Activated CD4-positive, alpha-beta T cell treated with anti-CD3 and anti-CD28 coated beads for 24 hours (primary cell): Measurements from ENCODE around the gene STYXL1.

Experiments used
- DNase-seq, 2 donors: peaks; one replicate each; pipeline ENCODE4 v3.0.0-alpha.2; 2020; ENCODE audit warnings: low read depth in 2 of 2

Gene STYXL1

DNA sequence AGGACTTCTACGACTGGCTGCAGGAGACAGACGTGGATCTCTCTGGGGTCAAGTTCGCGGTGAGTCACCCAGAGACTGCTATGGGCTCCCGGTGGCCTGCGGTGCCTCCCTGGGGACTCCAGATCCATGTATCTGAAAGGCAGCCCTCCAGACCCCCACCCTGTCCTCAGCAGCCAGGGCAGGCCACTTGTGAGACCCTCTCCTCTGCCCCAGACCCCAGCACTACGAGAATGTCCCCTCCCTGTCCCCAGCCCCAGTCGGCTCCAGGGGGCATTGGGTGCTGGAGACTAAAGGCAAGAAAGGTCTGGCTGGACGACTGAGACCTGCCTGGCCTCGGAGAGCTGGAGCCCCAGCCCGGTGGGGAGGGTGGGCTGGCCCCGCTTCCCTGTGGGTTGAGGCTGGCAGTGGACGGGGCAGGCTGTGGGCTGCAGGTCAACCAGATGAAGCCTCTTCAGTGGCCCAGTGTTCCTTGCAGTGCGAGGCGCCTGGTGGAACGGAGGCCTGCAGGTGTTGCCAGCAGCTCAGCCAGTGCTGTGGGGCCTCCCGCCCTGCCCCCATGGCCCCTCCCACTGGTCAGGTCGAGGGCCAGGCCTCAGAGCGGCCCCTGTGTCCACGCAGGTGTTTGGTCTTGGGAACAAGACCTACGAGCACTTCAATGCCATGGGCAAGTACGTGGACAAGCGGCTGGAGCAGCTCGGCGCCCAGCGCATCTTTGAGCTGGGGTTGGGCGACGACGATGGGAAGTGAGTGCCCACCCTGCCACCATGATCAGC lies 67.2 kb downstream of the STYXL1 start:
- no peak for DNase-seq

DNA sequence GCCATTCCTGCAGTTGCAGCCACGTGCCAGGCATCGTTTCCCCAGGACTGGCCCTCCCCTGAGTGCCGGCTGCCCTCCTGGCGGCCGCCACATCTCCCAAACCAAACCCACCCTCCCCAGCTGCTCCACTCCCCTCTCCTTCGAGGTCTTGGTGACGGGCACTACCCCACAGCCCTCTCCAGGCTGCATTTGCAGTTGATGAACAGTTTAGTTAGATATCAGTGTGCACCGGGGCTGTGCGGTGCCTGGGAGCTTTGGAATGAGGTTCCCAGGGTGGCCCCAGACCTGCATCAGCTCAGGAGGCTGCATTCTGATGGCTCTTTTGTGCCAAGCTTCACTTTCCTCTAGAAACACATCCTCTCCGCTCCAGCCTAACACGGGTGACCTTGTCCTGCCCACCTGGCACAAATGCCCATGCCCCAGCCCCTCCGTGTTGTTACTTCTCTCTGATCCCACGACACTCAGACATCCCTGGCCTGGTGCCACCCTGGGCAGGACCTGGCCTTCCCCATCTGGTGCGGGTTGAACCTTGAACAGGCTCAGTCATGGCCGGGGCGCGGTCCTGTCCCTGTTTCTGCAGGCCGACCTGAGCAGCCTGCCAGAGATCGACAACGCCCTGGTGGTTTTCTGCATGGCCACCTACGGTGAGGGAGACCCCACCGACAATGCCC lies 67.9 kb downstream of the STYXL1 start:
- DNase-seq, result no peak

DNA sequence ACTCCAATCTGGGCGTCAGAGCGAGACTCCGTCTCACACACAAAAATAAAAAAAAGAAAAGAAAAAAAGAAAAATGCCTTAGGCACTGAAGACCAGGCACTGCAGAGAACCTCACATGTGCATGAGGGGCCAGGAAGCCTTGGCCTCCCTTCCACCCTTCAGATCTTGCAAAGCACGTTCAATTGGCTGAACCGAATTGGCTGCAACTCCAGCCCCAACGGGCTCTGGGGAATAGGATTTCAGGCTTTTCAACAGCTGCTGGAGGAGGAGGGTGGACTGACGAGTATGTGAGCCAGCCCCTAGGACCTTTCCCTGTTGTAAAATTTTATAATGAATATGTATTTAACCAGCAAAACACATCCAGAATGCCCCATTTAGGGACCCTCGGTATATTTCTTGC lies 70.1 kb downstream of the STYXL1 start:
- no peak for DNase-seq

DNA sequence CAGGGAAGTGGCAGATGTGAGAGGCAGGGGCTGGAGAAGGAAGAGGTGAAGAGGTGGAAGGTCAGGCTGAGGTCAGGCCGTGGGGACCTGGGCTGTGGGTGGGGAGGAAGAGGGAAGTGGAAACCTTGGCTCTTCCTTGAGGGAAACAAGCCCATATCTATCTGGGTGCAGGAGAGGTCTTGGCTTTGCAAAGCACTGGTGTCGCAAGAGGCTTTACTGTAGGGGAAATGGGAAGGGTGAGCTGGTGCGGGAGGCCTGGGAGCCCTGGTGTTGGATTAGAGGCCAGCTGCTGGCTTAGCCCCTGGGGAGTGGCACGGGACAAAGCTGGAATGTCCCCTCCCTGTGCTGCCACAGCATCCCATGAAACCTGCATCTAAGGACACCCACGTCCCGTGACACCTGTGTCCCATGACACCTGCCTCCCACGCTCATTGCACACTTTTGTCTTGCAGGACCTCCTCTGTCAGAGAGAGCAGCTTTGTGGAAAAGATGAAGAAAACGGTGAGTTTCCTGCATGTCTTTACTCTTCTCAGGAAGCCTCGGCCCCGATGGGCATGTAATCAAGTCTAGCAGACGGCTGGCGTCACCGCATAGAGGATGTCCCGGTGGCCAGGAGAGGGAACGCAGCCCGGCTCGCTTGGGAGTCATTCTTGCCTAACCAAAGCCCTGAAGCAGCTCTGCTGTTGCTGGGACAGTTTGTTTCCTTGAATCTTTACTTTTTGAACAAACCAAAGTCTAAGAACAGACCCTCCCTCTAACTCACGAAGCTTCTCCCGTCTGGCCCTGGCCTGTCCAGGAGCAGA lies 75.6 kb downstream of the STYXL1 start:
- DNase-seq, result no peak

DNA sequence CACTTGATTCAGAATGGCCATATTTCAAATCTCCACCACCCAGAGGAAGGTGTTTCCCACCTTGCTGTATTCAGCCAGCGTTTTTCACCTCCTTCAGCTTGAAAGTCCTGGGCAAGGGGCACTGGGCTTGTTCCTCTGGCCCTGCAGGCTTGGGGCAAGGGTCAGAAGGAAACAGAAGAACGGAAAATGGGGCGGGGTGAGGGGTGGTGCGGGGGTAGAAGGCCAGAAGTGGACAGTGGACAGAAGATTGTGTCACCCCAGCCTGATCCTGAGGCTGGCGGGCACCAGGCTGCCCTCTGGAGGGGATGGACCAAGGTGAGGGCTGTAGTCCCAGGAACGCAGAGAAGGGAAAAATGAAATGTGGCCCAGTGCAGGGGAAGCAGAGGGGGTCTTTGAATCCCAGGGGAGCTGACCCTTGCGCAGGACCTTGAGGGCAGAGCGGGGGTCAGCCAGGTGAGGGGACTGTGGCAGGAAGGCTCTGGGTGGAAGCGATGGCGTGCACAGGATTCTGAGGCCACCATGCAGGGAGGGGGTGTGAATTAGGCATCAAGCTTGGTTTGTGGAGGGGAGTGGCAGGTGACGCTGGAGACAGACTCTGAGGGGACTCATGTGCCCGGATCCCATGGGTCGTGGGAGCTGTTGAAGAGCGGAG lies 76.4 kb downstream of the STYXL1 start:
- no peak for DNase-seq

DNA sequence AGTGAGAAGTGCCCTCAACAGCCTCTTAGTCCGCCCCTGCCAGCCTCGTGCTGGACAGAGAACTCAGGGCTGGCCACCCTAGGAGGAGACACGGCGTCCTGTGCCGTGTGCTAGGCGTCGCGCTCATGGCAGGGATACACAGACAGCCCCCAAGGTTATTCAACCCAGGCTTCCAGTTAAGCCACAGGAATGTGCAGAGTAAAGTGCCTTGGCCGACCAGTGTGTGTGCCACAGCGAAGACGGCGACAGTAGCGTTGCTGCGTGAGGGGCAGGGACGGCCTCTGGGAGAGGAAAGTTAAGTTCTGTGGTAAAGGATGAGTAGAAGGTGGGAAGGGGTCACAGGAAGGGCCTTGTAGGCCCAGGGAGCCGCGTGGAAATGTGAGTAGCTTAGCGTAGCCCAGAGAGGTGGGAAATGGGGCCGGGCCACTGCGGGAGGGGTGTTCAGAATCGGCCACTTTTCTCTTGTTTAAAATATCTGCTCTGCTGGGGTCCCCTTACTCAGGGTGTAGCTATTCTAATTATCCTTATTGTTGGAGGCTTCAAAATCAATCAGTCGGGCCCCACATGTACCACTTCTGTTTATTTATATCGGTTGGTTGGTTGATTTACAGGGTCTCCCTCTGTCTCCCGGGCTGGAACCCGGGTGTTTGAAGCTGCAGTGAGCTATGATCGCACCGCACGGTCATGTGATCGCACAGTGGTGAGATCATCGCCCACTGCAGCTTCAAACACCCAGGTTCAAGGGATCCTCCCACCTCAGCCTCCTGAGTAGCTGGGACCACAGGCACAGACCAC lies 77.9 kb downstream of the STYXL1 start:
- DNase-seq, result no peak

DNA sequence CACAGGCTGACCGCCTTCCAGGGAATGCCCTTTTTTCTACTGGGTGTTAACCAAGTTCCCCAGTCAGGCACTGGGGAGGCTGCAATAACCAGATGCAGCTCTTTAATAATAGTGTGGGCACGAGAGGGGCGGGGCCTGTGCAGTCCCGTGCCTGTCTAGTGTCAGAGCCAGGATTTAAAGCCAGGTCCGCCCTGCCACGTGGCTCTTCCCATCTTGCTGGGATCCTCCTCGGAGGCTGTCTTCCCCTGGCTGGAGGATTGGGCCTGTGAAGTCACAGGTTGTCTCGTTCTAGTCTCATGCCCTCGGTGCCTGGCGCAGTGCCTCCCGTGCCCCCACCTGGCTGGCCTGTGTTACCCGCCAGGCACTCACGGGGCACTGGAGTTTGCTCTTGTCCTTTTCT lies 78.6 kb downstream of the STYXL1 start:
- DNase-seq, result no peak

DNA sequence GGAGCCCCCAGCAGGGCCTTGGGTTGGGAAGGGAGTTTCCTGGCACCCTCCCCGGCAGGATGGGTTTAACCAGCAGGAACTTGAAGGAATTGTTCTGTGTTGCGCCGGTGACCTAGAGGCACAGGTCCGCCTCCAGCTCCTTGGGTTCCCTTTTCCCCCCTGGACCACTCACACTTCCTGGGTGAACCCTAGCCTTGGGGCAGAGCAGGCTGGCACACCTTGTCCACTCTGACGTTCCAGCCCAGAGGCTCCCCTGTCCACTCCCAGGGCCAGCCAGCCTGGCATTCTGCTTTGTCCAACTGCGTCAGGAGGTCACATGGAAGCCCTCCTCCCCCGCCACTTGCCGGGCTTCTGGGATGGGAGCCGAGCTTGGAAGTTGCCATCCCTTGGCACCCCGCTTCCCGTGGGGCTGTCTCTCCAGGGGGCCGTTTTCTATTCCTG lies 79.2 kb downstream of the STYXL1 start:
- DNase-seq, result no peak

DNA sequence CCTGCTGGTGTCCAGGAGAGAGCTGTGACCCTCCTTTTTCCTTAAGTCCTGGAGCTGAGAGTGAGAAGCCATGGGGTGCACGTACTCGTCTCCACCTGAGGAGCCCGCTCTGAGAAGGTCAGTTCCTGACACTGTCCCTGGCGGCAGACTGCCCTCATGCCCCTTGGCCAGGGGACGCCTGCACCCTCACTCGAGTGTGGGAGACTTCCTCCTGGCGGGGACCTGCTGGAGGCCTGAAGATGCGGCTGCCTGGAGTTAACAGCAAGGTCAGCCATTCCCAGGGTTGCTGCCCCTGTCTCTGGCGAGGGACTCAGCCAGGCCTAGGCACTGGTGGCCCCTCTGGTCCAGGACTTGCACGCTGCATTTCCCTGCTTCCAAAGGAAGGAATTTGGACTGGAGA lies 79.8 kb downstream of the STYXL1 start:
- no peak for DNase-seq

DNA sequence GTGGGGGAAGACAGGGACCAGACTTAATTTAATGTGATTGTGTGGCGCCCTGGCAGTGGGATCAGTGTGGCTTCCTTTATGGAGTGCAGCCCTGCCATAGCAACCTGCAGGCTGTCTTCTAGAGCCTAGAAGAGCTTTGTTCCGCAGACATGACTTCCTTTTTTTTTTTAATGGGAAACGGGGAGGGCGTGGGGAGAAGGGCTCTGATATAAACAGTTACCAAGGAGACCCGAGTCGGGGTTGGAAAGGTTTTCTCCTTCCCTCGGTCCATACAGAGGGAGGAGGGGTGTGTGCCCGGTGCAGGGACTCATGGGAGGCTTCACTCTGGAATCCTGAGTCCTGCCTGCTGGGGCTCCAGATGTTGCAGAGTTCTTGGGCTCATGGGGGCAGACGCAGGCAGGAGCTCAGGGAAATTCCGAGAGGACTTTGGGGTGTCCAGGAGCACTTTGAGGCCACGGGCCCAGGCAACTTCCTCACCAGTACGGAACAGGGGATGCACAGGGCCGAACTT lies 80.3 kb downstream of the STYXL1 start:
- no peak for DNase-seq

DNA sequence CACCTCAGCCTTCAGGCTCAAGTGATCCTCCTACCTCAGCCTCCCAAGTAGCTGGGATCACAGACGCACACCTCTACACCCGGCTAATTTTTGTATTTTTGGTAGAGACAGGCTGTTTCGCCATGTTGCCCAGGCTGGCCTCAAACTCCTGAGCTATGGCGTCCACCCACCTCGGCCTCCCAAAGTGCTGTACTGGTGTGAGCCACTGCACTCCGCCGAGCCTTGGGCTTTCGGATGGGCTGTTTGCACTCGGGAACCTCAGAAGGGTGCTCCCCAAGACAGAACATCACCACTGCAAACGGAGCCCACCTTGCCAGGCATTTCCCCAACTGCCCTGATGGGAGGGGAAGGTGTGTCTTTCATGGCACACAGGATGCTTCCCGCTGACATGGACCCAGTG lies 80.7 kb downstream of the STYXL1 start:
- no peak for DNase-seq

DNA sequence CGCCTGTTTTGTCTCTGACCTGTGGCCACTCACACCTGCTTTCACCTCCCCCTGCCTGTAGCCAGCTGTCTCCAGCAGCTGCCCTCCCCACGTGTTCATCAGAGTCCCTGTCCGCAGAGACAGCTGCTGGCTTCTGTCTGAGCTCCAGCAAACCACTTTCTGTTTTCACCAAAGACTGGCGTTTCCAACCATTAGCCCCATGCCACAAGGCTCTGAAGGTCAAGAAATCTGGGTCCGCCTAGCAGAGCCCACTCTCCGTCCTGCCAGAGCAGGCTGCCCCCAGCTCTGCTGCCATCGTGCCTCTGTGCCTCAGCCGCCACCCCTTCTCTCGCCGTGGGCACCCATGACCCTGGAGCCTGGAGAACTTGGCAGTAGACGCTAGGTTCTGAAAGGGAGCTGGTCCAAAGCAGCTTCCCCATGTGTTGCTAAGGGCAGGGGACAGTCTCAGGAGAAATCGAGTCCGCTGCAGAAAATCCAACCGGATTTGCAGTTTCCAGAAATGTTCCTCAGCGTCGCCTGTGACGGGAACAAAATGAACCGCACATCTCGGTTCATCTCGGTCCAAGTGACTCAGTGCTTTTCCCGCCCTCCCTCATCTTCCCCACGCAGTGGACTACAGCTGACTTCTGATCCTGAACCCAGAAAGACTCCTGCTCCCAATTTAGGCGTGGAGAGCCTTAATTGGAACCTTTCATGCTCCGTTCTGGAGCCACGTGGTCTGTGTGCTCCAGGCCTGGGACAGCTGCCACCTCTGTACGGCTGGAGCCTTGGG lies 81.4 kb downstream of the STYXL1 start:
- no peak for DNase-seq

DNA sequence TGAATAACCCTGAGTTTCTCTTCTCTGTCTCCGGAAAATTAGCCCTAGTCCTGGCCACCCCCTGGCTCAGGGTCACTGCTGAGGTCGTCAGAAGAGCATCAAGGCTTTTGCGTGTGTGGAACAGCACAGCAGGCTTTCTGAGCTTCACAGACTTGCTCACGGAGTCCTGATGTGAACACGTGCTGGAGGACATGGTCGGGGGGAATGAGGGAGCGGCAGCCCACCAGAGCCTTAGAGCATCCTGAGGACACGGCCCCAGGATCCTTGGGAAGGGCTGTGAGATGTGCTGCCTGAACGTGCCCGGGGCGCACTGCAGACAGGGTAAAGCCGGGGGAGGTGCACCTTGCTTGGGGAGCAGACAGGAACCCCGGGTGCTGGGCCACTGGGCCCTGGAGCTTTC lies 82.2 kb downstream of the STYXL1 start:
- DNase-seq, result no peak

DNA sequence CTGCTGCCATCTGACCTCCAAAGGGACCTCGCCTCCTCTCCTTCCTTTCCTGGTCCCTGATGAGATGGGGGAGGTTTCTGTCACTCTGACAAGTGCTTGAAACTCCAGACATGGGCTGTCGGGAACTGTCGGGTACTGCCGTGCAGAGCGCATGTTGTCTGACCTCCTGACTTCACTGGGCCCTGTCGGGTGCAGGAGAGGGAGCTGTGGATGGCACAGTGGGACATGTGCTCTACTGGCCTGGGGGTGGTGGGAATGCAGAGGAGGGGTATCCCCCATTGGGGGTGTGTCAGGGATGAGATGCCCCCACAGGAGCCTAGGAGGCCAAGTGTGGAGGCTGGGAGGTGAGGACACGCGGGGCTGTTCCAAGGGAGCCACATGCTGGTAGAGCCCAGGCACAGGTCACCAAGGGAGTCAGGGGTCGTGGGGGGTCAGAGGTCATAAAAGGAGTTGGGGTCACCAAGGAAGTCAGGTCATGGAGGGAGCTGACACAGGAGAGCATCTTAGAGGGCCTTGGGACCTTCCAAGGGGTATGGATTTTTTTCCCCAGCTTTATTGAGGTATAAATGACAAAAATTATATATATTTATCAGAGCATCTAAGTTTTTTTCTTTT lies 84.3 kb downstream of the STYXL1 start:
- no peak for DNase-seq

DNA sequence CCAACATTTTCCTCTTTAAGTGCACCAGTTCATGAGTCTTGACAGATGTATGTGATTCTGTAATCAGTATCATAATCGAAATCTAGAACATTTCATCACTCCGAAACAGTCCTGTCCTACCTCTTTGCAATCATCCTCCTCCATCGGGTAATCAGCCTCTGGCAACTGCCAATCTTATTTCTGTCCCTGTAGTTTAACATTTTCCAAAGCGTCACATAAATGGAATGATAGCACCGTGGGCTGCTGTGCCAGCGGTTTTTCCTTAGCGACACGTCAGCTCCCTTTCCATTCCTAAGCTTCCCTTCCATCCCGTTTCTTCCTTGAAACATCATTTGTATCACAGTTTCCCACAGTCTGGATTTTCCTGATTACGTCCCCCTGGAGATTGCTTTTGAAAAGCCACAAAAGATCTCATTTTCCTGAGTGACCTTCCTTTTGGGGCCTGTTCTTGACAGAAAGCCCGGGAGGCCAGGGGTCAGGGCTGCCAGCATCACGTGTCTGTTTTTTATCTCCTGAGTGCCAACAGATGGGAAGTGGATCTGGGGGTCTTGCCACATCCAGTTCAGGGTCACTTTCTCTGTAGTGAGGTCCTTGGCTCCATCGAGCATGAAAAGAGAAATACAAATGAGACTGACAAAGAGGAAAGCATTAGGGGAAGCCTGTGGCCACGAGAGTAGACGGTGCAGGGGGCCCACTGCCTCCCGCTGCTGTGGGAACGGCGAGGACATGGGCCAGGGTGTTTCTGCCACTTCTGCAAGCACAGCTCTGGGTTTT lies 85.0 kb downstream of the STYXL1 start:
- DNase-seq, result no peak

DNA sequence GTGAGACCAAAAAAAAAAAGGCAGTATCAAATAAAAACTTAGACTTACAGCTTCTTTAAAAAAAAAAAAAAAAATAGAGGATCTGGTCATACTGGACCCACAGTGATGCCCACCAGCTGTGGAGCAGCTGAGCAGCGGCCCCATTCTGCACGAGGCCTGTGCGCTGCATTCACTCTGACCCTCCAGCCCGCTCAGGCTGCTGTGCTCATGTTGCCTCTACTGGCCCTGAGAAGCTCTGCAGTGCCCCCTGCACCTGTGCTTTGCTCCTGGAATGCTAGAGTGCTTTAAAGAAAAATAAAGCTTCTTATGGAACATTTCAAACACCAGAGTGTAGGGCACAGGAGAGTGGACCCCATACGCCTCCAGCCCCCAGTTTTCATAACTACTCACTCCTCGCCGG lies 86.6 kb downstream of the STYXL1 start:
- no peak for DNase-seq

DNA sequence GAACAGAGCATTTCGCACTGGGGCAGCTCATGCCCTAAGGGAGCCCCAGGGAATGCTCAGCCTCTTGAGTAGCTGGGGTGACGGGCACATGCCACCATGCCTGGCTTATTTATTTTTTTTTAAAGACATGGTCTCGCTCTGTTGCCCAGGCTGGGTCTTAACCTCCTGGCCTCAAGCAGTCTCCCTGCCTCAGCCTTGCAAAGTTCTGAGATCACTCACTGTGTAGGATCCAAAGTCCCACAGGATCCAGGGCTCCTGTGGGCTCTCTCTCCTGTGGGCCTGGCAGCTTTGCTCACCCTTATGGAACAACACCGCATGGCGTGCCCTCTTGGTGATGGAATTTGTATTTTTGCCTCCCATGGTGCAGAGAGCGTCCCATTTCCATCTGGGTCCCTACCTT lies 87.4 kb downstream of the STYXL1 start:
- no peak for DNase-seq

DNA sequence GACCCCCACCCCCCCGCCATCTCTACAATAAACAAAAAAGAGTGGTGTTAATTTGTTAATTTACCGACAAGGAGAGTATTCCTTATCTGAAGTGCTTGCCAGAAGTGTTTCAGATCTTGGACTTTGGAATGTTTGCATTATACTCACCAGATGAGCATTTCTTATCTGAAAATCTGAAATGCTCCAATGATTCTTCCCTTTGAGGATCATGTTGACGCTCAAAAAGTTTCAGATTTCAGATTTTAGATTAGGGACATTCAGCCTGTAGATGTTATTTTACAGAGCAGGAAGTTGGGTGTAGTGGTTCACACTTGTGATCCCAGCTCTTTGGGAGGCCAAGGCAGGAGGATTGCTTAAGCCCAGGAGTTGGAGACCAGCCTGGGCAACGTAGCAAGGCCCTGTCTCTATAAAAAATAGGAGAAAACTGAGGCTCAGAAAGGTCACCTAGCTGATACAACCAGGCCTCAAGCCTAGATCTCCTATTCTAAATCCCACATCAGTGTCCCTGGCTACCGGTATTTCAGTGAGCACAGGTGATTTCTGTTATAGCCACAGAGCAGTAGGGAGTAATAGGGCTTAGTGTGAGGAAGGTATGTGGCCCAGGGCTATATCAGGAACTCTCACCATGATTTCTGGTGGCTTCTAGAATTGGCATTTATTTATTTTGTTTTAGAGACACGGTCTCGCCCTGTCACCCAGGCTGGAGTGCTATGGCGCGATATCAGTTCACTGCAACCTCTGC lies 88.8 kb downstream of the STYXL1 start:
- DNase-seq, result no peak
